Heart left ventricle (tissue), 13 donors: ENCODE results near the gene MPHOSPH8.

Source experiments
- CTCF ChIP-seq, 12 donors: fragments of 200-600 bp; sonication (generic) in 4 of 12; IDR thresholded peaks; one replicate each; pipeline versions ENCODE4 v1.5.0 to v1.8.0; 2018 to 2022; ENCODE audit warnings: antibody characterized with exemption in 12 of 12, mild to moderate bottlenecking in 5 of 12
- POLR2A ChIP-seq, 2 donors: fragments of 450-650 bp; IDR thresholded peaks; one replicate each; pipeline ENCODE4 v1.6.1; 2017; ENCODE audit warnings: antibody characterized with exemption in 2 of 2, mild to moderate bottlenecking in 2 of 2, moderate library complexity in 2 of 2
- donor health status: ischemic (EF 13 %, LVEDD 7.1; RV severe dilation, severe dysfunction).
- donor health status: DM: no; HTN: yes; CAD: no.
- donor health status: DM: no; HTN: no; CAD: no.
- donor health status: ischemic (EF 25% LVEDD 6.9; RV normal size, moderate dysfunction).
- donor health status: ischemic (EF 25% LVEDD 5.7; RV mildly dilated, moderate dysfunction).
- donor health status: ischemic (EF 35%, LVEDD 5.7; RV mildly dilated, moderate dysfunction).
- donor health status: nonischemic (EF 11% LVEDD 7.7; RV severe dilation, severe dysfunction).
- donor health status: DM: yes; HTN: yes; CAD: no.
- donor health status: PGD.
- donor health status: ischemic (EF 29% LVEDD 5.4; RV normal size, mild dysfunction).
- donor health status: nonischemic (EF 23%, LVEDD 6.1; RV moderate dilation, normal function).

- TF ChIP-seq POLR2A (IDR thresholded peaks at IDR 0.05) (no peak), CTCF (IDR thresholded peaks at IDR 0.05) (no peak)
These were observed 62.0 kb downstream of the MPHOSPH8 start for GRCh38 chr13:19695428-19695827.
